Fibroblast of mammary gland (primary cell): ENCODE measurements around the gene ARHGEF1.
A peak's percentile ranks its signal among the peaks of the same experiment; 100 is the strongest.

Experiments
- DNase-seq: peaks from one replicate; pipeline ENCODE4 v3.0.0-alpha.2; 2010; ENCODE audit warnings: low read depth
- H3K4me3 ChIP-seq: 2 replicates; pipeline ENCODE4 v1.5.1; 2011; ENCODE audit warnings: low read depth, mild to moderate bottlenecking, low read length, moderate library complexity; ENCODE audit not compliant: control insufficient read depth
- TF ChIP-seq, protein P1 (sequence below): conservative IDR thresholded peaks from 2 replicates; pipeline ENCODE4 v1.5.1; 2011; ENCODE audit warnings: low read depth, low read length, inconsistent platforms; ENCODE audit not compliant: control insufficient read depth, insufficient read depth

ARHGEF1 gene

DNA sequence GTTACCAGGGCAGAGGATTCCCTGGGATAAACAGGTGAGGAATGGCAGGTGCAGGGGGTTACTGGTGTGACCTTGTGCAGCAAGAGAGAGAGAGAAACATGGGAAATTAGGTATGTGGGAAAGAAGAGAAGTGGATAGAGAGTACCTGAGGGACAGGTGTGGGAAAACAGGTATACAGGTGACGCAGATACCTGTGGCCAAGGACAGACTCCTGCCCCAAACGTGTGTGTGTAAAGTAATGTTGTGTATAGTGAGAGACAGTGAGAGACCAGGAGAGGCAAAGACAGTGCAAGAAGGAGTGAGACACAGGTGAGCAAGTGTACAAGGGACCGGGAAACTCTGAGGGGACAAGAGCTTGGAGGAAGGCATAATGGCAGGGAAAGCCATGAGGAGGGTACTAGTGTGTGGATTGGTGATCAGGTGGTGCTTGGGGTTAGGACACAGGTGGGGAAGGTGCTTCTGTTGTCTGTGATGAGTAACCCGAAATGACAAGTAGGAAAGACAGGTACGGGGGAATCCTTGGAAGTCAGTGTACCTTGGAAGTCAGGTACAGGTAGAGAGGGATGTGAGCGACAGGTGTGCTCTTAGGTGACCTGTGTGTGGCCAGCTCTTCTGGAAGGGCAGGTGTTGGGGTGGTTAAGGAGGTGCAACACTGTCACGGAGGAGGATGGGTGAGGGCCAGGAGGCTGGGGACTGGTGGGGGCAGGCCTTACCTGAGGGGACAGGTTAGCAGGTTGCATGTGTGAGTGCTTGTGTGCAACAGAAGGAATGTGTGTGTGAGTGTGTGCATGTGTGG lies 42.4 kb downstream of the ARHGEF1 start:
- TF ChIP-seq, protein P1, sequence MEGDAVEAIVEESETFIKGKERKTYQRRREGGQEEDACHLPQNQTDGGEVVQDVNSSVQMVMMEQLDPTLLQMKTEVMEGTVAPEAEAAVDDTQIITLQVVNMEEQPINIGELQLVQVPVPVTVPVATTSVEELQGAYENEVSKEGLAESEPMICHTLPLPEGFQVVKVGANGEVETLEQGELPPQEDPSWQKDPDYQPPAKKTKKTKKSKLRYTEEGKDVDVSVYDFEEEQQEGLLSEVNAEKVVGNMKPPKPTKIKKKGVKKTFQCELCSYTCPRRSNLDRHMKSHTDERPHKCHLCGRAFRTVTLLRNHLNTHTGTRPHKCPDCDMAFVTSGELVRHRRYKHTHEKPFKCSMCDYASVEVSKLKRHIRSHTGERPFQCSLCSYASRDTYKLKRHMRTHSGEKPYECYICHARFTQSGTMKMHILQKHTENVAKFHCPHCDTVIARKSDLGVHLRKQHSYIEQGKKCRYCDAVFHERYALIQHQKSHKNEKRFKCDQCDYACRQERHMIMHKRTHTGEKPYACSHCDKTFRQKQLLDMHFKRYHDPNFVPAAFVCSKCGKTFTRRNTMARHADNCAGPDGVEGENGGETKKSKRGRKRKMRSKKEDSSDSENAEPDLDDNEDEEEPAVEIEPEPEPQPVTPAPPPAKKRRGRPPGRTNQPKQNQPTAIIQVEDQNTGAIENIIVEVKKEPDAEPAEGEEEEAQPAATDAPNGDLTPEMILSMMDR = no peak
- no peak overlapping the region for H3K4me3 ChIP-seq
- DNase-seq = no peak

DNA sequence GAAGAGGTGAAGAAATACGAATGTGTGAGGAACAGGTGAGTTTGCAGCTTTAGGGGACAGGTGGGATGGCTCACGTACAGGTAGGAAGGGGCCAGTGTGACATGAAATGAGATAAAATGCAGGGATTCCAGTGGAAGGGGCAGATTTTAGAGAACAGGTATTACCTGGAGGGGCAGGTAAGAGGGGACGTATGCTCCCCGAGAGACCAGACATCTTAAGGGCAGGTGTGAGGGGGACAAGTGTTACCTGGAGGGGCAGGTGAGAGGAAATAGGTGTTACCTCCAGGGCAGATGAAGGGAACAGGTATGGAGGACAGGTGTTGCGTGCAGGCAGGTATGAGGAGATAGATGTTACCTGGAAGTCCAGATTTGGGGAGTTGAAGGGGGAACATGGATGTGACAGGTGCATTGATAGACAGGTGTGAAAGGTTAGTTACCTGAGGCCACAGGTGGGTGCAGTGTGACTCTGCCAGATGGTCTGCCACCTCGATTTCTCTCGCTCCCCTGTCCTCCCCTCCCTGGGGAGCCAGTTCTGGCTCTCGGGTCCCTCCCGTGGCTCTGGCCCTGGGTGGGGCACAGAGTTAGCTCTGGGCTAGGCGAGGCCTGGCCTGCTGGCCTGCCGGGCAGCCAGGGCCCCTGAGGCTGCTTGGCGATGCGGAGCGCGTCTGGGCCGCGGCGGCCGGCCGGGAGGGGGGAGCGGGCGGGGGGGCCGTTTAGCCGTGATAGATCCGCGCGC lies 43.2 kb downstream of the ARHGEF1 start:
- TF ChIP-seq, protein P1 = no peak
- no peak overlapping the region for H3K4me3 ChIP-seq

DNA sequence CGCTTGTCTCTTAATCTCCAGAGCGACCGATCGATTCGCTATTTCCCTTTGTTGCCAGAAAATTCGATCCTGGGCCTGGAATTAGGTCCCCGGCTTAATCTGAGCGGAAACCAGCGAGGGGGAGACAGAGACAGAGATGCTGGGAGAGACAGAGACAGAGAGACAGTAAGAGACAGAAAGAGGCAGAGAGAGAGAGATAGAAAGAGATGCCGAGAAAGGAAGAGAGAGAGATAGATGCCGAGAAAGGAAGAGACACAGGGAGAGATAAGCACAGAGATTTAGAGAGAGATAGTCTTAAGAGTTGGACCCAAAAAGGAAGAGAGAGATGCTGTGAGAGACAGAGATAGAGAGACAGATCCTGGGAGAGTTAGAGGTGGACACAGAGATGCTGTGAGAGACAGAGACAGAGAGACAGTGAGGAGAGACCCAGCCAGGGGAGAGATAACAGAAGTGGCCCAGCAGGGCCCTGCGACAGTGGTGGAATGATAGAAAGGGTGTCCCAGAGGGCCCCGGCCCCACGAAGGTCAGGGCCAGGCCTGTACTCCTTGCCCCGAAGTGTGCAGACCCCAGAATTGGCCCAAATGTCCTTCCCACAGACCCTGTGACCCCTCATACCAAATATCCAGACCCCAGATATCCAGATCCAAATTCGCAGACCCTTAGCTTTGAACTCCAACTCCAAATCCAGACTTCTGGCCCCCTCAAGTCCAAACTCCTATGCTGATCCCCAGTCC lies 43.9 kb downstream of the ARHGEF1 start:
- TF ChIP-seq, protein P1 = no peak

More for the DNA sequence above, 43.2 kb downstream of the ARHGEF1 start:
- no peak for DNase-seq

GRCh38 chr19:41927497-41928192 lies 44.7 kb downstream of the ARHGEF1 start:
- no peak for DNase-seq

More for the DNA sequence above, 43.9 kb downstream of the ARHGEF1 start:
- no peak for DNase-seq
- H3K4me3 ChIP-seq = no peak overlapping the region

DNA sequence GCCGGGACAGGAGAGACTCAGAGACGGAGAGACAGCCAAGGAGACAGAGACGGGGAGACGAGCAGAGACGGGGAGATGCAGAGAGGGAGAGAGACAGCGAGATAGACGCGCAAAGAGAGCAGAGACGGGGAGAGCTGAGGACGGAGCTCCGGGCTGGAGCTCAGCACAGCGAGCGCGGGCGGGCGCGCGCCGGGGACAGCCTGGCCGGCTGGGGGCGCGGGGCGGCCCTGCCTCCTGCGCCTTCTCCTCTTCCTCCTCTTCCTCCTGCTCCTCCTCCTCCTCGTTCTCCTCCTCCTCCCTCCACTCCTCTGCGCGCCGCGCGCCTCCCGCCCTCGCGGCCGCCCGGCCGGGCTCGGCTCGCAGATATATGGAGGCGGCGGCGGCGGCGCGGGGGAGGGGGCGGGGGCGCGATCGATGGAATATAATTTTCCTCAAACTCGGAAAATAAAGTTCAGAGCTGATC lies 45.3 kb downstream of the ARHGEF1 start, which contains the start of gene ERFL:
Gene ERFL (minus strand): TSS at position 229 of the 463 bp plus-strand sequence. CDS start 15,530 bp downstream, outside the sequence.
- H3K4me3 ChIP-seq = peak within 1 kb of the TSS; percentile 28
- DNase-seq = no peak
- TF ChIP-seq, protein P1 = no peak

More at GRCh38 chr19:41927497-41928192, 44.7 kb downstream of the ARHGEF1 start:
- TF ChIP-seq, protein P1 = no peak
- peak overlapping the region; percentile 28 for H3K4me3 ChIP-seq

GRCh38 chr19:41928754-41929535 lies 46.0 kb downstream of the ARHGEF1 start:
- H3K4me3 ChIP-seq = peak overlapping the region; percentile 2

More at GRCh38 chr19:41928754-41929535, 46.0 kb downstream of the ARHGEF1 start:
- TF ChIP-seq, protein P1 = no peak
- DNase-seq = no peak
